HepG2 (cell line): ENCODE results near the gene P4HB. TPM values are rescaled to one million over a fixed set of nuclear protein-coding genes. Genes with fewer than 3 reads are reported as not detected.
A peak's percentile ranks its signal among the peaks of the same experiment; 100 is the strongest.

Source experiments
- NFKB2 ChIP-seq: sonication (generic); formaldehyde crosslinking; IDR thresholded peaks from 2 replicates; pipeline ENCODE4 v1.4.0; 2020; ENCODE audit warnings: missing genetic modification reagents, borderline replicate concordance
- NFKBIZ ChIP-seq: IDR thresholded peaks from 2 replicates; pipeline ENCODE4 v1.6.1; 2018; ENCODE audit warnings: missing genetic modification reagents, missing compliant biosample characterization
- PAXIP1 ChIP-seq: sonication (generic); formaldehyde crosslinking; conservative IDR thresholded peaks from 2 replicates; pipeline ENCODE4 v1.4.0; 2020; ENCODE audit warnings: mild to moderate bottlenecking, missing genetic modification reagents, moderate library complexity
- STAG1 ChIP-seq: sonication (generic); formaldehyde crosslinking; IDR thresholded peaks from 2 replicates; pipeline ENCODE4 v1.4.0; 2020; ENCODE audit warnings: missing genetic modification reagents
- ZNF567 ChIP-seq: sonication (generic); formaldehyde crosslinking; IDR thresholded peaks from 2 replicates; pipeline ENCODE4 v1.8.1; 2023; ENCODE audit warnings: mild to moderate bottlenecking, missing genetic modification reagents, borderline replicate concordance
- ZNF572 ChIP-seq: sonication (generic); formaldehyde crosslinking; IDR thresholded peaks from 2 replicates; pipeline ENCODE4 v1.5.1; 2020; ENCODE audit warnings: mild to moderate bottlenecking, missing genetic modification reagents
- ZNF710 ChIP-seq: sonication (generic); formaldehyde crosslinking; IDR thresholded peaks from 2 replicates; pipeline ENCODE4 v1.5.0; 2020; ENCODE audit warnings: mild to moderate bottlenecking, missing genetic modification reagents, borderline replicate concordance
- ZNF749 ChIP-seq: sonication (generic); formaldehyde crosslinking; IDR thresholded peaks from 2 replicates; pipeline ENCODE4 v1.8.0; 2022; ENCODE audit warnings: mild to moderate bottlenecking, missing genetic modification reagents, moderate library complexity, borderline replicate concordance
- ZNF841 ChIP-seq: sonication (generic); formaldehyde crosslinking; IDR thresholded peaks from 2 replicates; pipeline ENCODE4 v1.8.1; 2023; ENCODE audit warnings: missing genetic modification reagents, borderline replicate concordance
- polyA plus RNA-seq, 8 experiments: library from polyadenylated mRNA; depleted of rRNA in 3 of 8; stranded (reverse) in 7 of 8; unstranded in 1 of 8; fragments of >200 nt; fragmentation: Illumina TruSeq in 4 of 8; extraction: Trizol in 4 of 8; gene quantifications; 2 replicates each; pipeline versions ENCODE4 v1.2.1 to v1.2.3, GENCODE V29; 2011 to 2016; ENCODE audit warnings: low read depth in 4 of 8, missing spikeins in 1 of 8, mixed read lengths in 1 of 8; ENCODE audit not compliant: insufficient read depth in 1 of 8
- total RNA-seq, 5 experiments: library from RNA; depleted of rRNA; stranded (reverse); fragments of >200 nt; fragmentation: Illumina TruSeq; extraction: Trizol; gene quantifications; 2 replicates each; pipeline ENCODE4 v1.2.3, GENCODE V29; 2016; ENCODE audit warnings: low read depth in 1 of 5
- TF ChIP-seq, protein P1 (sequence below): sonication (generic); formaldehyde crosslinking; IDR thresholded peaks from 2 replicates; pipeline ENCODE4 v1.4.0; 2020; ENCODE audit warnings: missing genetic modification reagents
- TF ChIP-seq, protein P2 (sequence below): sonication (generic); formaldehyde crosslinking; IDR thresholded peaks from 2 replicates; pipeline ENCODE4 v1.5.0; 2020; ENCODE audit warnings: mild to moderate bottlenecking, missing genetic modification reagents, borderline replicate concordance

Gene P4HB
- total and polyA plus RNA-seq, 2 of the 13 experiments (the other 11 are each of a cell fraction or from before 2014, with no cell fraction given), result 185 to 782 TPM

DNA sequence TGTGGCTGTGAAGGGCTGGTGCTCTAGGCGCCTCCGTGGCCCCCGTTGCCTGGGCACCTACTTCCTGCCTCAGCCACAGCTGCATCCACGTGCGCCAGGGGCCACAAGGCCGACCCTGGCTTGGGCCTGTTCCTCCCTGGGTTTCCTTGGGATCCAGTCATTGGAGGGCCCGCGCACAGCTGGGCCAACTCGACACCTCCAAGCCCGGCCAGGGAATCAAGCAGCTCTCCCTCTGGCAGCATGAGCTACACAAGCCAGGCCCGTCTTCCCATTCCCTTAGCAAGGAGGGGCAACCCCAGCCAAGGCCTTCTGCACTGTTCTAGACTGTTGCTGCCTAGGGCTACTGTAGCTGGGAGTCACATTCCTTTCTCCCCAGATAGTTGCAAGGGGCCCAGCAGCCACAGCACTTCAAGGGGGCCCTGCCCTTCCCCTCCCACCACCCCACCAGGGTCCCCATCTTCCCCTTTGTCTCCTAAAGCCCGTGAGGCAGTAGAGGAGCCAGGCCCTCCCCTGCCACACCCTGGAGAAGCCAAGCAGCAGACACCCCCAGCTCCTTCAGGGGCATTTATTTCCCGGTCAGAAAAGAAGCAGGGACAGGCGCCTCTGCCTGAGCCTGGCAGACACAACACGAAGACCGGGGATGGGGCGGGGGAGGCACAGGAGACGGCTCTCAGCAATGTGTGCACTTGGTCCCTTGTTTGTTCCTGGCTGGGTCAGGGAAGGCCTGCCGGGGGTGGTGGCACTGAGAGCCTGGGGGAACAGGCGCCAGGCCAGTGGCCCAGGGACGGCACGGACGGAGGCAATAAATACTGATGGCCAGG is 7.0 kb upstream of the P4HB start (continued):
- TF ChIP-seq ZNF710 (CRISPR knock-in tag) (no peak), ZNF567 (CRISPR knock-in tag) (no peak), NFKB2 (CRISPR knock-in tag) (peak; percentile 64; the same call in 1 of the 2 replicates), STAG1 (CRISPR knock-in tag) (no peak), PAXIP1 (CRISPR knock-in tag) (no peak; the same call in 1 of the 2 replicates), NFKBIZ (CRISPR knock-in tag) (no peak), ZNF749 (CRISPR knock-in tag) (no peak; the same call in 1 of the 2 replicates), ZNF841 (no peak), ZNF572 (CRISPR knock-in tag) (peak; percentile 91)
- TF ChIP-seq, protein P1, sequence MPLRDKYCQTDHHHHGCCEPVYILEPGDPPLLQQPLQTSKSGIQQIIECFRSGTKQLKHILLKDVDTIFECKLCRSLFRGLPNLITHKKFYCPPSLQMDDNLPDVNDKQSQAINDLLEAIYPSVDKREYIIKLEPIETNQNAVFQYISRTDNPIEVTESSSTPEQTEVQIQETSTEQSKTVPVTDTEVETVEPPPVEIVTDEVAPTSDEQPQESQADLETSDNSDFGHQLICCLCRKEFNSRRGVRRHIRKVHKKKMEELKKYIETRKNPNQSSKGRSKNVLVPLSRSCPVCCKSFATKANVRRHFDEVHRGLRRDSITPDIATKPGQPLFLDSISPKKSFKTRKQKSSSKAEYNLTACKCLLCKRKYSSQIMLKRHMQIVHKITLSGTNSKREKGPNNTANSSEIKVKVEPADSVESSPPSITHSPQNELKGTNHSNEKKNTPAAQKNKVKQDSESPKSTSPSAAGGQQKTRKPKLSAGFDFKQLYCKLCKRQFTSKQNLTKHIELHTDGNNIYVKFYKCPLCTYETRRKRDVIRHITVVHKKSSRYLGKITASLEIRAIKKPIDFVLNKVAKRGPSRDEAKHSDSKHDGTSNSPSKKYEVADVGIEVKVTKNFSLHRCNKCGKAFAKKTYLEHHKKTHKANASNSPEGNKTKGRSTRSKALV, result 0 out of 2 replicates have a peak, but pooled peaks have one; percentile 40
- TF ChIP-seq, protein P2, sequence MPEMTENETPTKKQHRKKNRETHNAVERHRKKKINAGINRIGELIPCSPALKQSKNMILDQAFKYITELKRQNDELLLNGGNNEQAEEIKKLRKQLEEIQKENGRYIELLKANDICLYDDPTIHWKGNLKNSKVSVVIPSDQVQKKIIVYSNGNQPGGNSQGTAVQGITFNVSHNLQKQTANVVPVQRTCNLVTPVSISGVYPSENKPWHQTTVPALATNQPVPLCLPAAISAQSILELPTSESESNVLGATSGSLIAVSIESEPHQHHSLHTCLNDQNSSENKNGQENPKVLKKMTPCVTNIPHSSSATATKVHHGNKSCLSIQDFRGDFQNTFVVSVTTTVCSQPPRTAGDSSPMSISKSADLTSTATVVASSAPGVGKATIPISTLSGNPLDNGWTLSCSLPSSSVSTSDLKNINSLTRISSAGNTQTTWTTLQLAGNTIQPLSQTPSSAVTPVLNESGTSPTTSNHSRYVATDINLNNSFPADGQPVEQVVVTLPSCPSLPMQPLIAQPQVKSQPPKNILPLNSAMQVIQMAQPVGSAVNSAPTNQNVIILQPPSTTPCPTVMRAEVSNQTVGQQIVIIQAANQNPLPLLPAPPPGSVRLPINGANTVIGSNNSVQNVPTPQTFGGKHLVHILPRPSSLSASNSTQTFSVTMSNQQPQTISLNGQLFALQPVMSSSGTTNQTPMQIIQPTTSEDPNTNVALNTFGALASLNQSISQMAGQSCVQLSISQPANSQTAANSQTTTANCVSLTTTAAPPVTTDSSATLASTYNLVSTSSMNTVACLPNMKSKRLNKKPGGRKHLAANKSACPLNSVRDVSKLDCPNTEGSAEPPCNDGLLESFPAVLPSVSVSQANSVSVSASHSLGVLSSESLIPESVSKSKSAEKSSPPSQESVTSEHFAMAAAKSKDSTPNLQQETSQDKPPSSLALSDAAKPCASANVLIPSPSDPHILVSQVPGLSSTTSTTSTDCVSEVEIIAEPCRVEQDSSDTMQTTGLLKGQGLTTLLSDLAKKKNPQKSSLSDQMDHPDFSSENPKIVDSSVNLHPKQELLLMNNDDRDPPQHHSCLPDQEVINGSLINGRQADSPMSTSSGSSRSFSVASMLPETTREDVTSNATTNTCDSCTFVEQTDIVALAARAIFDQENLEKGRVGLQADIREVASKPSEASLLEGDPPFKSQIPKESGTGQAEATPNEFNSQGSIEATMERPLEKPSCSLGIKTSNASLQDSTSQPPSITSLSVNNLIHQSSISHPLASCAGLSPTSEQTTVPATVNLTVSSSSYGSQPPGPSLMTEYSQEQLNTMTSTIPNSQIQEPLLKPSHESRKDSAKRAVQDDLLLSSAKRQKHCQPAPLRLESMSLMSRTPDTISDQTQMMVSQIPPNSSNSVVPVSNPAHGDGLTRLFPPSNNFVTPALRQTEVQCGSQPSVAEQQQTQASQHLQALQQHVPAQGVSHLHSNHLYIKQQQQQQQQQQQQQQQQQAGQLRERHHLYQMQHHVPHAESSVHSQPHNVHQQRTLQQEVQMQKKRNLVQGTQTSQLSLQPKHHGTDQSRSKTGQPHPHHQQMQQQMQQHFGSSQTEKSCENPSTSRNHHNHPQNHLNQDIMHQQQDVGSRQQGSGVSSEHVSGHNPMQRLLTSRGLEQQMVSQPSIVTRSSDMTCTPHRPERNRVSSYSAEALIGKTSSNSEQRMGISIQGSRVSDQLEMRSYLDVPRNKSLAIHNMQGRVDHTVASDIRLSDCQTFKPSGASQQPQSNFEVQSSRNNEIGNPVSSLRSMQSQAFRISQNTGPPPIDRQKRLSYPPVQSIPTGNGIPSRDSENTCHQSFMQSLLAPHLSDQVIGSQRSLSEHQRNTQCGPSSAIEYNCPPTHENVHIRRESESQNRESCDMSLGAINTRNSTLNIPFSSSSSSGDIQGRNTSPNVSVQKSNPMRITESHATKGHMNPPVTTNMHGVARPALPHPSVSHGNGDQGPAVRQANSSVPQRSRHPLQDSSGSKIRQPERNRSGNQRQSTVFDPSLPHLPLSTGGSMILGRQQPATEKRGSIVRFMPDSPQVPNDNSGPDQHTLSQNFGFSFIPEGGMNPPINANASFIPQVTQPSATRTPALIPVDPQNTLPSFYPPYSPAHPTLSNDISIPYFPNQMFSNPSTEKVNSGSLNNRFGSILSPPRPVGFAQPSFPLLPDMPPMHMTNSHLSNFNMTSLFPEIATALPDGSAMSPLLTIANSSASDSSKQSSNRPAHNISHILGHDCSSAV, result no peak
